Adrenal gland (tissue), 12 donors: ENCODE data around the gene MAU2. TPM values are rescaled to one million over a fixed set of nuclear protein-coding genes. Genes with fewer than 3 reads are reported as not detected.

Experiments
- DNase-seq, 7 donors: peaks; one replicate each; pipeline ENCODE4 v3.0.0-alpha.2; 2019 to 2020
- H3K27ac ChIP-seq, 5 donors: fragments of 200-600 bp; sonication (generic) in 4 of 5; 1 replicate in 3 of 5; 2 replicates in 2 of 5; pipeline versions ENCODE4 v1.5.1 to v1.8.0; 2016 to 2020; ENCODE audit warnings: mild to moderate bottlenecking in 1 of 5
- H3K27me3 ChIP-seq: fragments of 200-600 bp; 2 replicates; pipeline ENCODE4 v1.8.0; 2021
- H3K36me3 ChIP-seq, 2 donors: fragments of 200-600 bp; replicated peaks in 1 of 2; 1 replicate in 1 of 2; 2 replicates in 1 of 2; pipeline versions ENCODE4 v1.5.1 to v1.8.0; 2018 to 2022
- H3K4me1 ChIP-seq, 2 donors: fragments of 200-600 bp; replicated peaks in 1 of 2; 1 replicate in 1 of 2; 2 replicates in 1 of 2; pipeline versions ENCODE4 v1.5.1 to v1.8.0; 2018 to 2021
- H3K4me3 ChIP-seq, 4 donors: fragments of 200-600 bp; sonication (generic) in 3 of 4; one replicate each; pipeline ENCODE4 v1.5.1; 2016 to 2018
- H3K9me3 ChIP-seq, 3 donors: fragments of 200-600 bp; sonication (generic) in 1 of 3; replicated peaks in 1 of 3; 1 replicate in 2 of 3; 2 replicates in 1 of 3; pipeline versions ENCODE4 v1.5.1 to v1.8.0; 2016 to 2021
- CTCF ChIP-seq, 6 experiments: fragments of 450-650 bp in 4 of 6; fragments of 200-600 bp in 2 of 6; sonication (generic) in 1 of 6; IDR thresholded peaks; 1 replicate in 5 of 6; 2 replicates in 1 of 6; pipeline versions ENCODE4 v1.5.1 to v1.8.0; 2016 to 2021; ENCODE audit warnings: antibody characterized with exemption in 6 of 6, mild to moderate bottlenecking in 2 of 6, moderate library complexity in 1 of 6
- POLR2A ChIP-seq, 2 donors: fragments of 450-650 bp; IDR thresholded peaks; one replicate each; pipeline ENCODE4 v1.6.1; 2017; ENCODE audit warnings: antibody characterized with exemption in 2 of 2, mild to moderate bottlenecking in 2 of 2, moderate library complexity in 1 of 2
- WGBS, 4 donors: extraction: QIAGEN DNeasy Blood & Tissue Kit in 2 of 4; methylation state at CpG; one replicate each; pipeline versions ENCODE4 v1.1.5 to v1.1.7; 2013 to 2017; 5-methylcytosine and 5-hydroxymethylcytosine counted together
- intact Hi-C, 2 donors: fragments of 100-400 bp; cut with DNase I; formaldehyde crosslinking; loops; one replicate each; pipeline versions ENCODE4 v1.14.1 to v1.15.0; 2022 to 2023
- polyA plus RNA-seq, 3 donors: library from polyadenylated mRNA; stranded (reverse); fragments of 200-250 nt in 2 of 3; fragments of 350-450 nt in 1 of 3; fragmentation: Illumina TruSeq in 1 of 3; extraction: RNeasy Lipid Tissue Mini Kit (QIAGEN cat#74804) in 1 of 3; gene quantifications; one replicate each; pipeline ENCODE4 v1.2.3, GENCODE V29; 2013 to 2014
- total RNA-seq, 9 donors: library from RNA; depleted of rRNA in 4 of 9; stranded (reverse); fragments of >200 nt in 4 of 9; fragments of 120-200 nt in 1 of 9; fragmentation: NEBNext Ultra II Directional in 1 of 9; extraction: Animal tissue kit (Norgen Biotek cat#: 25700) in 1 of 9; gene quantifications; one replicate each; pipeline versions ENCODE4 v1.1.0 to v1.2.4, GENCODE V29; 2013 to 2023
- donor health status: healthy with polysubstance abuse.
- donor health status: Bipolar disorder and iron deficiency.
- donor health status: DM: yes; HTN: yes; CAD: no.
- donor health status: DM: no; HTN: no; CAD: no.
- donor health status: DM: no; HTN: no; CAD: no.
- donor health status: DM: yes; HTN: yes; CAD: no.

The MAU2 gene
- total and polyA plus RNA-seq, 12 donors, result 14.9 to 64.8 (median 40.8) TPM

GRCh38 chr19:19335408-19336158, 15.0 kb downstream of the MAU2 start:
- no peak overlapping the region for H3K4me3 ChIP-seq
- peaks cover 0 to 4% of the 10 kb centered on the region in 2 donors for H3K4me1 ChIP-seq
- H3K27me3 ChIP-seq, result no peaks in the 10 kb centered on the region
- no peak for DNase-seq
- H3K36me3 ChIP-seq, result peaks cover 0 to 80% of the 10 kb centered on the region in 2 donors
- TF ChIP-seq CTCF (IDR thresholded peaks at IDR 0.05), result no peak
- no peak for TF ChIP-seq POLR2A (IDR thresholded peaks at IDR 0.05)
- no peaks in the 10 kb centered on the region for H3K9me3 ChIP-seq
- no peak overlapping the region for H3K27ac ChIP-seq
- intact Hi-C loops, result no loop called here
- WGBS, 4 donors, result 85 to 91% (median 90%) methylated on average over 15 to 16 of the region's 16 CpGs

- WGBS, 4 donors, result 54 to 64% (median 59%) methylated on average over 3 of the region's 3 CpGs
- no peak for TF ChIP-seq CTCF (IDR thresholded peaks at IDR 0.05)
- no peak for TF ChIP-seq POLR2A (IDR thresholded peaks at IDR 0.05)
- Histone ChIP-seq H3K4me3 (no peak overlapping the region), H3K36me3 (peaks cover 0 to 82% of the 10 kb centered on the region in 2 donors), H3K27ac (no peak overlapping the region), H3K4me1 (peaks cover 0 to 4% of the 10 kb centered on the region in 2 donors), H3K27me3 (no peaks in the 10 kb centered on the region), H3K9me3 (no peaks in the 10 kb centered on the region)
- DNase-seq, result no peak
- intact Hi-C loops, result no loop called here
These were observed 16.0 kb downstream of the MAU2 start for GRCh38 chr19:19336597-19336996.

- 87 to 95% (median 91%) methylated on average over 11 to 17 of the region's 17 CpGs for WGBS, 4 donors
- DNase-seq, result no peak
- intact Hi-C loops, result no loop called here
- peaks cover 0 to 84% of the 10 kb centered on the region in 2 donors for H3K36me3 ChIP-seq
- no peak overlapping the region for H3K4me3 ChIP-seq
- no peaks in the 10 kb centered on the region for H3K9me3 ChIP-seq
- H3K27me3 ChIP-seq, result no peaks in the 10 kb centered on the region
- H3K4me1 ChIP-seq, result peaks cover 0 to 4% of the 10 kb centered on the region in 2 donors
- no peak overlapping the region for H3K27ac ChIP-seq
- TF ChIP-seq POLR2A (IDR thresholded peaks at IDR 0.05) (no peak), CTCF (IDR thresholded peaks at IDR 0.05) (no peak)
These were observed 16.5 kb downstream of the MAU2 start for GRCh38 chr19:19337120-19337519.

GRCh38 chr19:19338082-19338481, 17.5 kb downstream of the MAU2 start:
- DNase-seq, result peak; percentile 66 to 85 (median 81)
- Histone ChIP-seq H3K27me3 (no peaks in the 10 kb centered on the region), H3K9me3 (no peaks in the 10 kb centered on the region), H3K27ac (peak overlapping the region in 2 of 5 donors; percentile 10 to 39), H3K4me3 (no peak overlapping the region), H3K4me1 (peaks cover 0 to 4% of the 10 kb centered on the region in 2 donors), H3K36me3 (peaks cover 0 to 86% of the 10 kb centered on the region in 2 donors)
- 33 to 83% (median 52%) methylated on average over 1 to 7 of the region's 7 CpGs for WGBS, 4 donors
- intact Hi-C loops, result no loop called here
- TF ChIP-seq POLR2A (IDR thresholded peaks at IDR 0.05), result no peak
- TF ChIP-seq CTCF (IDR thresholded peaks at IDR 0.05), result no peak
